ENCODE results near the gene MTMR12. TPM values are rescaled to one million over a fixed set of nuclear protein-coding genes. Genes with fewer than 3 reads are reported as not detected.

The MTMR12 gene
- total RNA-seq, 2 experiments from 2014 or later, result 33.6 to 71.9 TPM

- H2AFZ ChIP-seq (ENCODE audit: low read length), result no peak overlapping the region
- H4K20me1 ChIP-seq (ENCODE audit: insufficient read depth, low read length), result no peaks in the 10 kb centered on the region
- no peak for DNase-seq (ENCODE audit: low spot score)
- TF ChIP-seq EZH2phosphoT487 (IDR thresholded peaks at IDR 0.05; ENCODE audit: borderline replicate concordance, low read depth, low read length), result no peak
- TF ChIP-seq, protein P1, sequence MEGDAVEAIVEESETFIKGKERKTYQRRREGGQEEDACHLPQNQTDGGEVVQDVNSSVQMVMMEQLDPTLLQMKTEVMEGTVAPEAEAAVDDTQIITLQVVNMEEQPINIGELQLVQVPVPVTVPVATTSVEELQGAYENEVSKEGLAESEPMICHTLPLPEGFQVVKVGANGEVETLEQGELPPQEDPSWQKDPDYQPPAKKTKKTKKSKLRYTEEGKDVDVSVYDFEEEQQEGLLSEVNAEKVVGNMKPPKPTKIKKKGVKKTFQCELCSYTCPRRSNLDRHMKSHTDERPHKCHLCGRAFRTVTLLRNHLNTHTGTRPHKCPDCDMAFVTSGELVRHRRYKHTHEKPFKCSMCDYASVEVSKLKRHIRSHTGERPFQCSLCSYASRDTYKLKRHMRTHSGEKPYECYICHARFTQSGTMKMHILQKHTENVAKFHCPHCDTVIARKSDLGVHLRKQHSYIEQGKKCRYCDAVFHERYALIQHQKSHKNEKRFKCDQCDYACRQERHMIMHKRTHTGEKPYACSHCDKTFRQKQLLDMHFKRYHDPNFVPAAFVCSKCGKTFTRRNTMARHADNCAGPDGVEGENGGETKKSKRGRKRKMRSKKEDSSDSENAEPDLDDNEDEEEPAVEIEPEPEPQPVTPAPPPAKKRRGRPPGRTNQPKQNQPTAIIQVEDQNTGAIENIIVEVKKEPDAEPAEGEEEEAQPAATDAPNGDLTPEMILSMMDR (conservative IDR thresholded peaks at IDR 0.05; ENCODE audit: low read length), result no peak
- H3K9me3 ChIP-seq (ENCODE audit: low read length), result no peaks in the 10 kb centered on the region
- no peaks in the 10 kb centered on the region; the same call in 1 of the 2 replicates for H3K79me2 ChIP-seq (ENCODE audit: insufficient read depth, low read depth, low read length)
- no peaks in the 10 kb centered on the region for H3K9me2 ChIP-seq (ENCODE audit: insufficient read depth, low read length)
- CTCF ChIA-PET (ENCODE audit: unreplicated experiment), result no interaction called here
- BruUV-seq (replicated peaks), result no TSS peak
- peaks cover 5% of the 10 kb centered on the region for H3K4me1 ChIP-seq (ENCODE audit: insufficient read depth, low read length, poor library complexity, severe bottlenecking)
- POLR2A ChIA-PET, result interaction anchor here (0.7 to 1.4 kb wide), 3 partner anchors 15 to 31 kb away, joined by 3 read pairs; no protein-coding TSS in a partner anchor
- intact Hi-C loops (cut with micrococcal nuclease; ENCODE audit: unreplicated experiment), result no loop called here
- H3K4me2 ChIP-seq (ENCODE audit: low read length), result no peak overlapping the region
- no peak overlapping the region for H3K4me3 ChIP-seq (ENCODE audit: low read depth, low read length, poor library complexity, severe bottlenecking)
- peaks cover 97% of the 10 kb centered on the region for H3K36me3 ChIP-seq (ENCODE audit: insufficient read depth, low read length)
- no peak overlapping the region for H3K27ac ChIP-seq (ENCODE audit: low read depth, low read length, poor library complexity, severe bottlenecking)
Measured at GRCh38 chr5:32263684-32264083, 49.1 kb downstream of the MTMR12 start.

- POLR2A ChIA-PET, result interaction anchor here (0.6 to 1.1 kb wide), 3 partner anchors 10 to 46 kb away, joined by 4 to 6 read pairs (median 6); no protein-coding TSS in a partner anchor
- no peaks in the 10 kb centered on the region; the same call in 1 of the 2 replicates for H3K79me2 ChIP-seq (ENCODE audit: insufficient read depth, low read depth, low read length)
- H2AFZ ChIP-seq (ENCODE audit: low read length), result no peak overlapping the region
- H3K4me1 ChIP-seq (ENCODE audit: insufficient read depth, low read length, poor library complexity, severe bottlenecking), result peaks cover 5% of the 10 kb centered on the region
- CTCF ChIA-PET (ENCODE audit: unreplicated experiment), result no interaction called here
- no peaks in the 10 kb centered on the region for H3K9me3 ChIP-seq (ENCODE audit: low read length)
- peak; percentile 10 for DNase-seq (ENCODE audit: low spot score)
- no peak for TF ChIP-seq EZH2phosphoT487 (IDR thresholded peaks at IDR 0.05; ENCODE audit: borderline replicate concordance, low read depth, low read length)
- TF ChIP-seq, protein P1 (conservative IDR thresholded peaks at IDR 0.05; ENCODE audit: low read length), result no peak
- H4K20me1 ChIP-seq (ENCODE audit: insufficient read depth, low read length), result no peaks in the 10 kb centered on the region
- H3K4me2 ChIP-seq (ENCODE audit: low read length), result no peak overlapping the region
- H3K27ac ChIP-seq (ENCODE audit: low read depth, low read length, poor library complexity, severe bottlenecking), result no peak overlapping the region
- intact Hi-C loops (cut with micrococcal nuclease; ENCODE audit: unreplicated experiment), result no loop called here
- H3K9me2 ChIP-seq (ENCODE audit: insufficient read depth, low read length), result no peaks in the 10 kb centered on the region
- no peak overlapping the region for H3K4me3 ChIP-seq (ENCODE audit: low read depth, low read length, poor library complexity, severe bottlenecking)
- peaks cover 95% of the 10 kb centered on the region for H3K36me3 ChIP-seq (ENCODE audit: insufficient read depth, low read length)
- BruUV-seq (replicated peaks), result no TSS peak
Measured at GRCh38 chr5:32261198-32261597, 51.5 kb downstream of the MTMR12 start.

DNA sequence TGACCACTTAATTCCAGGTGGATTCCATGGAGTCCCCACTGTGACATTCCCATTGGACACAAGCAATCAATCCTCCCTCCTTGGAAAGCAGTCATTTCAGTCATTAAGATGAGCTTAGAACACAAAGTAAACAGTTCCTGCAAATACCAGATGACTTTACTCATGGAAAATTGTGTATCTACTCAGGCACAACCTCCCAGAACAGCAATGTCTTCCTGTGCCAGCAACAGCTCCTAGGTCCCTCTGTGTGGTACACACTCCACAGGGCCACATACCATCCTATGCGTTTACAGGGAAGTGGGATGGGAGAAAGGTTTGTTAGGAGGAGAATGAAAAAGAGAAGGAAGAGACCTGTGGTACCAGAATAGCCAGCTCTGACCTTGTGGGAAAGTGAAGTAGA lies 53.7 kb downstream of the MTMR12 start:
- Histone ChIP-seq H3K79me2 (ENCODE audit: insufficient read depth, low read depth, low read length) (no peaks in the 10 kb centered on the region; the same call in 1 of the 2 replicates), H3K4me3 (ENCODE audit: low read depth, low read length, poor library complexity, severe bottlenecking) (no peak overlapping the region), H3K4me1 (ENCODE audit: insufficient read depth, low read length, poor library complexity, severe bottlenecking) (peaks cover 5% of the 10 kb centered on the region), H2AFZ (ENCODE audit: low read length) (no peak overlapping the region), H4K20me1 (ENCODE audit: insufficient read depth, low read length) (no peaks in the 10 kb centered on the region), H3K27ac (ENCODE audit: low read depth, low read length, poor library complexity, severe bottlenecking) (no peak overlapping the region), H3K9me3 (ENCODE audit: low read length) (no peaks in the 10 kb centered on the region), H3K4me2 (ENCODE audit: low read length) (no peak overlapping the region), H3K36me3 (ENCODE audit: insufficient read depth, low read length) (peaks cover 95% of the 10 kb centered on the region), H3K9me2 (ENCODE audit: insufficient read depth, low read length) (no peaks in the 10 kb centered on the region)
- no peak for DNase-seq (ENCODE audit: low spot score)
- CTCF ChIA-PET (ENCODE audit: unreplicated experiment), result interaction anchor here (0.9 to 1.0 kb wide), 2 partner anchors 10 to 70 kb away, joined by 3 to 6 read pairs; no protein-coding TSS in a partner anchor
- intact Hi-C loops (cut with micrococcal nuclease; ENCODE audit: unreplicated experiment), result no loop called here
- POLR2A ChIA-PET, result interaction anchor here (0.6 to 1.2 kb wide), 3 partner anchors 10 to 431 kb away, joined by 3 to 5 read pairs (median 3); no protein-coding TSS in a partner anchor
- BruUV-seq (replicated peaks), result no TSS peak
- TF ChIP-seq, protein P1 (conservative IDR thresholded peaks at IDR 0.05; ENCODE audit: low read length), result no peak
- no peak for TF ChIP-seq EZH2phosphoT487 (IDR thresholded peaks at IDR 0.05; ENCODE audit: borderline replicate concordance, low read depth, low read length)
